HL-60 (cell line): ENCODE results near the gene NOS2.

Source experiments
- GABPA ChIP-seq: IDR thresholded peaks from 2 replicates; pipeline ENCODE4 v1.6.1; 2012; ENCODE audit warnings: low read depth
- POLR2AphosphoS5 ChIP-seq: IDR thresholded peaks from 2 replicates; pipeline ENCODE4 v1.6.1; 2012; ENCODE audit warnings: low read depth
- TF ChIP-seq, protein P1 (sequence below): IDR thresholded peaks from one replicate; pipeline ENCODE4 v1.5.1; 2011; ENCODE audit warnings: low read length, control low read depth, inconsistent platforms; ENCODE audit not compliant: insufficient read depth
- TF ChIP-seq, protein P2 (sequence below): IDR thresholded peaks from 2 replicates; pipeline ENCODE4 v1.6.1; 2012; ENCODE audit warnings: low read depth; ENCODE audit not compliant: insufficient replicate concordance

DNA sequence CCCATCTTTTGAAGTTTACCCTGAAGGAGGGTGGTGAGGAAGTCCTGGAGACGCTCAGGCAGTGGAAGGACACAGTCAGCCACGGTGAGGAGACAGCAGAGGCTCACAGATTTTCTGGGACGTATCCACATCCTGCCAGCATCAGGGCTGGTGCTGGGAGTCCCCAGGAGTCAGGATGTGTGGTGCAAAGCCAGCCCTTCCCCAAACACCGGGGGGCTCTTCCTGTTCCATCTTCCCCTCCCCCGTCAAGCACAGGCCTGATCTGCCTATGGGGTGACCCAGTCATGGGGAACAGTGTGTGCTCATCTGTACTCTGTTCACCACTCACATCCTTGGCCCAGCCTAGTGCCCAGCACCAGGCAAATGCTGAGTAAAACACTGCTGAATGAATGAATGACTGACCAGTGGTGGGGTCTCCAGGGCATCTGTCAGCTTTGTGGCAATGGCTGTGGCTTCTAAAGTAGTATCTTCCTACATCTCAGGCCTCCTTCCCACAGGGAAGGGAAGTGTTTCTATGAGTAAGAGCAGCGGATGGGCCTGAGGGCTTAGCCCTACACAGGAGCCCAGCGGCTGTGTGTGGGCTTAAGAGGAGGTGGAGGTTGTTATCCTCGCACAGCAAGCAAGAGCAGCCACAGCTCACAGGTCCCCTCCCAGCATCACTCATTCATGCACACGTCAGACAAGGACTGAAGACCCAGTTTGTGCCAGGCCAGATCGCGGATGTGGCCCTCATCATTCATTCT lies 23.3 kb downstream of the NOS2 start:
- TF ChIP-seq, protein P1, sequence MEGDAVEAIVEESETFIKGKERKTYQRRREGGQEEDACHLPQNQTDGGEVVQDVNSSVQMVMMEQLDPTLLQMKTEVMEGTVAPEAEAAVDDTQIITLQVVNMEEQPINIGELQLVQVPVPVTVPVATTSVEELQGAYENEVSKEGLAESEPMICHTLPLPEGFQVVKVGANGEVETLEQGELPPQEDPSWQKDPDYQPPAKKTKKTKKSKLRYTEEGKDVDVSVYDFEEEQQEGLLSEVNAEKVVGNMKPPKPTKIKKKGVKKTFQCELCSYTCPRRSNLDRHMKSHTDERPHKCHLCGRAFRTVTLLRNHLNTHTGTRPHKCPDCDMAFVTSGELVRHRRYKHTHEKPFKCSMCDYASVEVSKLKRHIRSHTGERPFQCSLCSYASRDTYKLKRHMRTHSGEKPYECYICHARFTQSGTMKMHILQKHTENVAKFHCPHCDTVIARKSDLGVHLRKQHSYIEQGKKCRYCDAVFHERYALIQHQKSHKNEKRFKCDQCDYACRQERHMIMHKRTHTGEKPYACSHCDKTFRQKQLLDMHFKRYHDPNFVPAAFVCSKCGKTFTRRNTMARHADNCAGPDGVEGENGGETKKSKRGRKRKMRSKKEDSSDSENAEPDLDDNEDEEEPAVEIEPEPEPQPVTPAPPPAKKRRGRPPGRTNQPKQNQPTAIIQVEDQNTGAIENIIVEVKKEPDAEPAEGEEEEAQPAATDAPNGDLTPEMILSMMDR: no peak
- TF ChIP-seq, protein P2, sequence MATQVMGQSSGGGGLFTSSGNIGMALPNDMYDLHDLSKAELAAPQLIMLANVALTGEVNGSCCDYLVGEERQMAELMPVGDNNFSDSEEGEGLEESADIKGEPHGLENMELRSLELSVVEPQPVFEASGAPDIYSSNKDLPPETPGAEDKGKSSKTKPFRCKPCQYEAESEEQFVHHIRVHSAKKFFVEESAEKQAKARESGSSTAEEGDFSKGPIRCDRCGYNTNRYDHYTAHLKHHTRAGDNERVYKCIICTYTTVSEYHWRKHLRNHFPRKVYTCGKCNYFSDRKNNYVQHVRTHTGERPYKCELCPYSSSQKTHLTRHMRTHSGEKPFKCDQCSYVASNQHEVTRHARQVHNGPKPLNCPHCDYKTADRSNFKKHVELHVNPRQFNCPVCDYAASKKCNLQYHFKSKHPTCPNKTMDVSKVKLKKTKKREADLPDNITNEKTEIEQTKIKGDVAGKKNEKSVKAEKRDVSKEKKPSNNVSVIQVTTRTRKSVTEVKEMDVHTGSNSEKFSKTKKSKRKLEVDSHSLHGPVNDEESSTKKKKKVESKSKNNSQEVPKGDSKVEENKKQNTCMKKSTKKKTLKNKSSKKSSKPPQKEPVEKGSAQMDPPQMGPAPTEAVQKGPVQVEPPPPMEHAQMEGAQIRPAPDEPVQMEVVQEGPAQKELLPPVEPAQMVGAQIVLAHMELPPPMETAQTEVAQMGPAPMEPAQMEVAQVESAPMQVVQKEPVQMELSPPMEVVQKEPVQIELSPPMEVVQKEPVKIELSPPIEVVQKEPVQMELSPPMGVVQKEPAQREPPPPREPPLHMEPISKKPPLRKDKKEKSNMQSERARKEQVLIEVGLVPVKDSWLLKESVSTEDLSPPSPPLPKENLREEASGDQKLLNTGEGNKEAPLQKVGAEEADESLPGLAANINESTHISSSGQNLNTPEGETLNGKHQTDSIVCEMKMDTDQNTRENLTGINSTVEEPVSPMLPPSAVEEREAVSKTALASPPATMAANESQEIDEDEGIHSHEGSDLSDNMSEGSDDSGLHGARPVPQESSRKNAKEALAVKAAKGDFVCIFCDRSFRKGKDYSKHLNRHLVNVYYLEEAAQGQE: no peak
- TF ChIP-seq POLR2AphosphoS5 (no peak), GABPA (no peak)
